T47D (cell line): ENCODE measurements around the gene ADK.
A peak's percentile ranks its signal among the peaks of the same experiment; 100 is the strongest.

Experiments used
- DNase-seq, 2 experiments: peaks; one replicate each; pipeline versions ENCODE4 v3.0.0 to v3.0.0-alpha.2; 2011 to 2012; ENCODE audit warnings: low read depth in 1 of 2, low spot score in 1 of 2
- JUND ChIP-seq: IDR thresholded peaks from 2 replicates; pipeline ENCODE4 v1.6.1; 2012; ENCODE audit warnings: low read depth
- in situ Hi-C: cut with HindIII; loops from 2 replicates; pipeline ENCODE4 v1.10.0; 2016; ENCODE audit warnings: low sequenced_read_pairs, low pct_unique_long_range_greater_than_20kb

The ADK gene

GRCh38 chr10:74150990-74151878, at the start of gene ADK:
Gene ADK (plus strand): TSS chr10:74151221. CDS start chr10:74151279, 58 bp downstream.
- in situ Hi-C loops: no loop called here
- peak; percentile 99 for DNase-seq
- no peak for TF ChIP-seq JUND

- in situ Hi-C loops: no loop called here
- peak; percentile 58 to 64 for DNase-seq
- TF ChIP-seq JUND: no peak
Observed at GRCh38 chr10:74103560-74104258, 47.3 kb upstream of the ADK start.

- no peak for TF ChIP-seq JUND
- in situ Hi-C loops: no loop called here
- no peak for DNase-seq
Observed at GRCh38 chr10:74104480-74104879, 46.5 kb upstream of the ADK start.

DNA sequence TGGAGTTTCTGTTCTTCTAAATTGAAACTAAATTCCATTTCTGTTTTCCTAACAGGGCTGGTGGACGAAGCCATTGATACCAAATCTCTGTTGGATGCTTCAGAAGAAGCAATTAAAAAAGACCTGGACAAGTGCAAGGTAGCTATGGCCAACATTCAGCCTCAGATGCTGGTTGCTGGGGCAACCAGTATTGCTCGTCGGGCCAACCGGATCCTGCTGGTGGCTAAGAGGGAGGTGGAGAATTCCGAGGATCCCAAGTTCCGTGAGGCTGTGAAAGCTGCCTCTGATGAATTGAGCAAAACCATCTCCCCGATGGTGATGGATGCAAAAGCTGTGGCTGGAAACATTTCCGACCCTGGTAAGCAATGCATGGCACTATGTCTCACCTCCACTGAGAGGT, 46.0 kb upstream of the ADK start:
- TF ChIP-seq JUND: no peak
- in situ Hi-C loops: no loop called here
- no peak for DNase-seq

- TF ChIP-seq JUND: no peak
- DNase-seq: no peak
- in situ Hi-C loops: no loop called here
Observed at GRCh38 chr10:74107391-74107790, 43.6 kb upstream of the ADK start.

- no peak for TF ChIP-seq JUND
- in situ Hi-C loops: no loop called here
- DNase-seq: no peak
Observed at GRCh38 chr10:74109452-74109851, 41.6 kb upstream of the ADK start.

DNA sequence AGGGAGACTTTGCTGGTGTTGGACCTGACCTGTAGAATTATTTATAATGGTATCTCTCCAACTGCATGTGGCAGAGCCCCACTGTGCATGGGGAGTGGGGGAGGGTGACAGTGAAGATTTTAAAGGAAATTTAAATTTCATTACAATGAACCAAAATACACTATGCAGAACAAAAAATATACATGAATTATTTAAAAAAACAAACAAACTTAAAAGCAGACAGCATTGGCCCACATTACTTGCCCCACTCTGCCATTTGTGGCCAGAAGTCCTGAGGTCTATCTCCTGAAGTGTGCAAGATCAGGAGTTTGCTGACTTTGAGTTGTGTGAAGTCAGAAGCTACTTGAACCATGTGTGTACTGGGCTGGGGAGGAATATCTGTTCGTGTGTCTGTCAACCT, 40.9 kb upstream of the ADK start:
- no peak for DNase-seq
- in situ Hi-C loops: no loop called here
- TF ChIP-seq JUND: no peak

- in situ Hi-C loops: no loop called here
- TF ChIP-seq JUND: no peak
Observed at GRCh38 chr10:74111799-74112198, 39.2 kb upstream of the ADK start.

DNA sequence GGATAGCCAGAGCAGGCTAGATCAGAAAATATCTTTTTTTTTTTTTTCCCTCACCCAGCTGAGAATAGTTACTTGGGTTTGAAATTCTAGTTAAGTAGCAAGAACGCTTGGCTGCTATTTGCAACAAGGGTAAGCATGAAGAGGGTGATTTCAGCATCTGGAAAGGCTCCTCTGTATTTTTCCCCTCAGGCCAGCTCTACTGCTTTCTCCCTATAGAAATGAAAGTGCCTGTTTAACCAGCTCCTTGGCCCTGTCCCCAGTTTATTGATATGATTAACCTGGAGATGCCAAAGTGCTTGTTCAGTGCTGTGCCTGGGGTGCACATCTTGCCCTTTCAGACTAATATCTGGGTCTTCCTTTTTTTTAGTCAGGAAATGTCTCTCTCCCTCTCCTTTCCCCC, 37.5 kb upstream of the ADK start:
- TF ChIP-seq JUND: no peak
- in situ Hi-C loops: no loop called here
- DNase-seq: no peak

More at GRCh38 chr10:74111799-74112198, 39.2 kb upstream of the ADK start:
- no peak for DNase-seq

DNA sequence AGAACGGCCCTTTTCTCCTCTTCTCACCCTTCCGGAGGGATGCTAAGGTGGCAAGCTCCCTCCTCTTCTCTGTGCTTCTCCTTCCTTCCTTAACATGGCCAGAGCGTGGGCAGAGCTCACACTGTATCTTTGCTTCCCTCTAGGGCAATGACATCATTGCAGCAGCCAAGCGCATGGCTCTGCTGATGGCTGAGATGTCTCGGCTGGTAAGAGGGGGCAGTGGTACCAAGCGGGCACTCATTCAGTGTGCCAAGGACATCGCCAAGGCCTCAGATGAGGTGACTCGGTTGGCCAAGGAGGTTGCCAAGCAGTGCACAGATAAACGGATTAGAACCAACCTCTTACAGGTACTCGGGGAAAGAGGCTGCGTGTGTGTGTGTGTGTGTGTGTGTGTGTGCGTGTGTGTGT, 37.0 kb upstream of the ADK start:
- in situ Hi-C loops: no loop called here
- no peak for TF ChIP-seq JUND
- DNase-seq: no peak

DNA sequence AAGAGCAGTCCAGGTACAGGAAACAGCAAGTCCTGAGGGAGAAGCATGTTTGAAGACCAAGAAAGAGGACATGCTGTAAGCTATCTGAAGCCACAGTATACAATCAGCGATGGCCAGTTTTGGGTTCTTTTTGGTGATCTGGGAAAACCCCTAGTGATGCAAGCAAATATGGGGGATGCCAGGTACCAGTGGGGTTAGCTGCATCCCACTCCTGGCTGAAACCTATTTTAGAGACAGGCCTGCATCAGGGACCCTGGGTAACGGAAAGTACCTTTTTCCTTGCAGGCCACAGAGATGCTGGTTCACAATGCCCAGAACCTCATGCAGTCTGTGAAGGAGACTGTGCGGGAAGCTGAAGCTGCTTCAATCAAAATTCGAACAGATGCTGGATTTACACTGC, 33.3 kb upstream of the ADK start:
- no peak for DNase-seq
- TF ChIP-seq JUND: no peak
- in situ Hi-C loops: no loop called here

GRCh38 chr10:74118804-74119203, 32.2 kb upstream of the ADK start:
- in situ Hi-C loops: no loop called here
- no peak for DNase-seq

GRCh38 chr10:74120911-74121310, 30.1 kb upstream of the ADK start:
- in situ Hi-C loops: no loop called here
- DNase-seq: no peak
- TF ChIP-seq JUND: no peak

More at GRCh38 chr10:74118804-74119203, 32.2 kb upstream of the ADK start:
- TF ChIP-seq JUND: no peak
